GM23248 (cell line): ENCODE measurements around the gene CMIP.

Experiments used
- EZH2 ChIP-seq: fragments of 200-600 bp; sonication (generic); IDR thresholded peaks from 2 replicates; pipeline ENCODE4 v1.6.1; 2018; ENCODE audit warnings: antibody characterized with exemption, mild to moderate bottlenecking; ENCODE audit not compliant: insufficient read depth, poor library complexity, severe bottlenecking
- EZH2phosphoT487 ChIP-seq: fragments of 200-600 bp; sonication (generic); IDR thresholded peaks from 2 replicates; pipeline ENCODE4 v1.6.1; 2018; ENCODE audit warnings: antibody characterized with exemption, moderate library complexity, mild to moderate bottlenecking, low read depth; ENCODE audit not compliant: insufficient read depth

- TF ChIP-seq EZH2 (no peak), EZH2phosphoT487 (no peak)
These were observed 35.5 kb upstream of the CMIP start for GRCh38 chr16:81409016-81409556.
